SK-N-SH (cell line): ENCODE measurements around the gene TERF2IP. TPM values are rescaled to one million over a fixed set of nuclear protein-coding genes. Genes with fewer than 3 reads are reported as not detected.

ENCODE experiments used
- CTCF ChIA-PET: fragments of 300-600, 350-600 bp; formaldehyde crosslinking; extraction: SDS; loops from one replicate; lab custom pipeline; 2021; lab: Yijun Ruan, JAX
- POLR2A ChIA-PET: fragments of 350-600 bp; sonication (Branson Sonifier 250); formaldehyde crosslinking; extraction: SDS; loops from one replicate; lab custom pipeline; 2020; ENCODE audit warnings: antibody characterized with exemption, inconsistent platforms; lab: Yijun Ruan, JAX
- DNase-seq: peaks from one replicate; pipeline ENCODE4 v3.0.0; 2012
- H2AFZ ChIP-seq: fragments of 200-600 bp; sonication (generic); 2 replicates; pipeline ENCODE4 v1.8.1; 2016; ENCODE audit warnings: antibody characterized with exemption, mild to moderate bottlenecking, low read depth
- H3F3A ChIP-seq: fragments of 200-600 bp; sonication (generic); replicated peaks from 2 replicates; pipeline ENCODE3; 2016; ENCODE audit warnings: antibody characterized with exemption, mild to moderate bottlenecking; ENCODE audit not compliant: insufficient read depth
- H3K27ac ChIP-seq, 2 experiments: fragments of 200-500 bp in 1 of 2; fragments of 200-600 bp in 1 of 2; sonication (Bioruptor generic) in 1 of 2; sonication (generic), shearing (Covaris generic) in 1 of 2; 2 replicates each; pipeline versions ENCODE4 v1.5.1 to v1.6.1; 2014 to 2016; ENCODE audit warnings: low read depth in 2 of 2, inconsistent platforms in 1 of 2, low read length in 1 of 2, mild to moderate bottlenecking in 1 of 2, mixed read lengths in 1 of 2
- H3K27me3 ChIP-seq: fragments of 200-600 bp; sonication (generic), shearing (Covaris generic); 2 replicates; pipeline ENCODE4 v1.6.1; 2016; ENCODE audit warnings: mixed run types; ENCODE audit not compliant: insufficient read depth
- H3K36me3 ChIP-seq, 2 experiments: fragments of 200-500 bp in 1 of 2; fragments of 200-600 bp in 1 of 2; sonication (Bioruptor generic) in 1 of 2; sonication (generic) in 1 of 2; replicated peaks in 1 of 2; 2 replicates each; pipeline versions ENCODE3 to v1.5.1; 2014 to 2016; ENCODE audit warnings: low read length in 1 of 2, mild to moderate bottlenecking in 1 of 2; ENCODE audit not compliant: insufficient read depth in 2 of 2, control insufficient read depth in 1 of 2
- H3K4me1 ChIP-seq, 2 experiments: fragments of 200-500 bp in 1 of 2; fragments of 200-600 bp in 1 of 2; sonication (Bioruptor generic) in 1 of 2; sonication (generic), shearing (Covaris generic) in 1 of 2; 2 replicates each; pipeline versions ENCODE4 v1.5.1 to v1.6.1; 2014 to 2016; ENCODE audit warnings: low read depth in 1 of 2, low read length in 1 of 2, mixed run types in 1 of 2; ENCODE audit not compliant: insufficient read depth in 2 of 2, control insufficient read depth in 1 of 2
- H3K4me2 ChIP-seq: fragments of 200-600 bp; sonication (generic), shearing (Covaris generic); 2 replicates; pipeline ENCODE4 v1.6.1; 2017; ENCODE audit warnings: mixed run types
- H3K4me3 ChIP-seq, 2 experiments: fragments of 200-500 bp in 1 of 2; fragments of 200-600 bp in 1 of 2; sonication (Bioruptor generic) in 1 of 2; sonication (generic), shearing (Covaris generic) in 1 of 2; 2 replicates each; pipeline versions ENCODE4 v1.5.1 to v1.8.1; 2014 to 2016; ENCODE audit warnings: low read depth in 2 of 2, inconsistent platforms in 1 of 2, low read length in 1 of 2, mild to moderate bottlenecking in 1 of 2, mixed read lengths in 1 of 2, moderate library complexity in 1 of 2
- H3K79me2 ChIP-seq: fragments of 200-600 bp; sonication (generic); 2 replicates; pipeline ENCODE4 v1.8.1; 2017; ENCODE audit warnings: mild to moderate bottlenecking; ENCODE audit not compliant: insufficient read depth
- H3K9ac ChIP-seq: fragments of 200-600 bp; sonication (generic); 2 replicates; pipeline ENCODE4 v1.6.1; 2017; ENCODE audit warnings: mixed run types
- H3K9me2 ChIP-seq: fragments of 200-600 bp; sonication (generic); 2 replicates; pipeline ENCODE4 v1.6.1; 2017; ENCODE audit warnings: mixed run types
- H3K9me3 ChIP-seq: fragments of 200-600 bp; sonication (generic); 2 replicates; pipeline ENCODE4 v1.6.1; 2017; ENCODE audit warnings: mixed run types, mild to moderate bottlenecking, moderate library complexity
- H4K20me1 ChIP-seq: fragments of 200-600 bp; sonication (generic); 2 replicates; pipeline ENCODE4 v1.6.1; 2017; ENCODE audit warnings: mild to moderate bottlenecking, mixed run types; ENCODE audit not compliant: insufficient read depth
- CHD2 ChIP-seq: fragments of 150-350 bp; IDR thresholded peaks from 2 replicates; pipeline ENCODE4 v1.6.1; 2018; ENCODE audit warnings: low read length; ENCODE audit not compliant: partially characterized antibody
- CTCF ChIP-seq: fragments of 200-600 bp; sonication (generic); IDR thresholded peaks from 2 replicates; pipeline ENCODE4 v1.6.1; 2017; ENCODE audit warnings: antibody characterized with exemption, mild to moderate bottlenecking, moderate library complexity
- EP300 ChIP-seq, 2 experiments: IDR thresholded peaks; 2 replicates each; pipeline versions ENCODE4 v1.4.0 to v1.6.1; 2012; ENCODE audit warnings: borderline replicate concordance in 1 of 2, low read depth in 1 of 2, low read length in 1 of 2
- EZH2phosphoT487 ChIP-seq: fragments of 200-600 bp; sonication (generic); IDR thresholded peaks from 2 replicates; pipeline ENCODE4 v1.6.1; 2017; ENCODE audit warnings: low read depth, mixed run types, mild to moderate bottlenecking, antibody characterized with exemption, moderate library complexity, borderline replicate concordance
- FOXM1 ChIP-seq: IDR thresholded peaks from 2 replicates; pipeline ENCODE4 v1.4.0; 2012; ENCODE audit warnings: low read depth, mild to moderate bottlenecking
- GATA2 ChIP-seq: sonication (generic); formaldehyde crosslinking; IDR thresholded peaks from 2 replicates; pipeline ENCODE4 v1.5.0; 2020; ENCODE audit warnings: mild to moderate bottlenecking, missing genetic modification reagents
- IRF3 ChIP-seq: fragments of 150-350 bp; IDR thresholded peaks from 2 replicates; pipeline ENCODE4 v1.6.1; 2016; ENCODE audit warnings: mild to moderate bottlenecking, low read depth, low read length
- MEF2A ChIP-seq: IDR thresholded peaks from 2 replicates; pipeline ENCODE4 v1.4.0; 2012; ENCODE audit warnings: low read depth, borderline replicate concordance
- MXI1 ChIP-seq: IDR thresholded peaks from 2 replicates; pipeline ENCODE4 v1.6.1; 2012; ENCODE audit warnings: mild to moderate bottlenecking, low read depth, low read length, improper control_type of control experiment
- NFIC ChIP-seq: IDR thresholded peaks from 2 replicates; pipeline ENCODE4 v1.4.0; 2012; ENCODE audit warnings: borderline replicate concordance
- NRF1 ChIP-seq: IDR thresholded peaks from 2 replicates; pipeline ENCODE4 v1.6.1; 2012; ENCODE audit warnings: low read depth, mild to moderate bottlenecking, low read length
- PBX3 ChIP-seq: IDR thresholded peaks from 2 replicates; pipeline ENCODE4; 2012
- POLR2AphosphoS5 ChIP-seq: IDR thresholded peaks from 2 replicates; pipeline ENCODE4 v1.6.1; 2012; ENCODE audit warnings: low read depth, low read length
- RCOR1 ChIP-seq: fragments of 150-350 bp; IDR thresholded peaks from 2 replicates; pipeline ENCODE4 v1.6.1; 2017; ENCODE audit warnings: antibody characterized with exemption, low read length
- RXRA ChIP-seq: IDR thresholded peaks from 2 replicates; pipeline ENCODE4 v1.4.0; 2012; ENCODE audit warnings: low read depth, mild to moderate bottlenecking, borderline replicate concordance
- TAF1 ChIP-seq: IDR thresholded peaks from 2 replicates; pipeline ENCODE4 v1.6.1; 2012; ENCODE audit warnings: low read depth, mild to moderate bottlenecking, low read length, moderate library complexity, borderline replicate concordance
- TCF12 ChIP-seq: IDR thresholded peaks from 2 replicates; pipeline ENCODE4 v1.4.0; 2012
- USF2 ChIP-seq: fragments of 150-350 bp; IDR thresholded peaks from 2 replicates; pipeline ENCODE4 v1.6.1; 2017; ENCODE audit warnings: antibody characterized with exemption, low read length, low read depth, borderline replicate concordance
- ZBTB33 ChIP-seq: IDR thresholded peaks from 2 replicates; pipeline ENCODE4 v1.4.0; 2012; ENCODE audit warnings: low read depth, borderline replicate concordance
- WGBS: methylation state at CpG from one replicate; pipeline ENCODE4 v1.1.6; 2017; ENCODE audit warnings: low lambda C conversion rate; 5-methylcytosine and 5-hydroxymethylcytosine counted together
- polyA plus RNA-seq, 3 experiments: library from polyadenylated mRNA; depleted of rRNA; stranded (reverse); fragments of >200 nt; gene quantifications; 2 replicates each; pipeline ENCODE4 v1.2.3, GENCODE V29; 2012

Gene TERF2IP
- polyA plus RNA-seq, 1 of the 3 experiments (the other 2 are of a cell fraction), result 32.0 TPM

- no peaks in the 10 kb centered on the region for H3F3A ChIP-seq
- 87% methylated on average over 8 of the region's 8 CpGs for WGBS
- H3K27ac ChIP-seq, result no peak overlapping the region
- no peaks in the 10 kb centered on the region for H3K4me1 ChIP-seq
- peaks cover 68 to 84% of the 10 kb centered on the region in 2 experiments for H3K36me3 ChIP-seq
- no peak overlapping the region for H3K9ac ChIP-seq
- ChIA-PET POLR2A (interaction anchor here (1.5 kb wide), 1 partner anchor 10 kb away, joined by 4 read pairs; the partner anchor contains the start of gene ADAT1), CTCF (interaction anchor here (2.4 kb wide), 1 partner anchor 11 kb away, joined by 9 read pairs; no protein-coding TSS in a partner anchor)
- no peak for DNase-seq
- no peak overlapping the region for H3K4me3 ChIP-seq
- no peak overlapping the region for H3K4me2 ChIP-seq
- no peak for TF ChIP-seq USF2
- TF ChIP-seq GATA2 (CRISPR knock-in tag), result no peak
- no peak for TF ChIP-seq TCF12
- TF ChIP-seq MXI1, result no peak
- TF ChIP-seq MEF2A, result no peak
- TF ChIP-seq CTCF, result no peak
- TF ChIP-seq ZBTB33, result no peak
- no peak for TF ChIP-seq TAF1
- TF ChIP-seq NRF1, result no peak
- no peak for TF ChIP-seq NFIC
- no peaks in the 10 kb centered on the region for H3K9me3 ChIP-seq
- H4K20me1 ChIP-seq, result no peaks in the 10 kb centered on the region
- no peaks in the 10 kb centered on the region for H3K9me2 ChIP-seq
- H3K27me3 ChIP-seq, result no peaks in the 10 kb centered on the region
- H2AFZ ChIP-seq, result no peak overlapping the region
- H3K79me2 ChIP-seq, result no peaks in the 10 kb centered on the region
These were observed 14.7 kb upstream of the TERF2IP start for GRCh38 chr16:75632857-75633256.

- H3K9me3 ChIP-seq, result no peaks in the 10 kb centered on the region
- H3K27ac ChIP-seq, result no peak overlapping the region
- H2AFZ ChIP-seq, result no peak overlapping the region
- no peaks in the 10 kb centered on the region for H3K9me2 ChIP-seq
- no peaks in the 10 kb centered on the region for H3K4me1 ChIP-seq
- no peak overlapping the region for H3K4me3 ChIP-seq
- no peak for DNase-seq
- no peaks in the 10 kb centered on the region for H4K20me1 ChIP-seq
- no peak overlapping the region for H3K9ac ChIP-seq
- ChIA-PET POLR2A (no interaction called here), CTCF (no interaction called here)
- no peaks in the 10 kb centered on the region for H3F3A ChIP-seq
- TF ChIP-seq NRF1 (no peak), FOXM1 (no peak), RXRA (no peak), TAF1 (no peak), POLR2AphosphoS5 (no peak), IRF3 (no peak), GATA2 (CRISPR knock-in tag) (no peak), RCOR1 (no peak), EP300 (IDR thresholded peaks at IDR 0.05; ENCODE audit: borderline replicate concordance in 1 of 2, low read depth in 1 of 2, low read length in 1 of 2) (no peak), CHD2 (no peak), PBX3 (no peak), EZH2phosphoT487 (no peak)
- H3K79me2 ChIP-seq, result peaks cover 15% of the 10 kb centered on the region; the same call in 1 of the 2 replicates
- H3K36me3 ChIP-seq, result peaks cover 73 to 74% of the 10 kb centered on the region in 2 experiments
- 74% methylated on average over 3 of the region's 3 CpGs for WGBS
- H3K27me3 ChIP-seq, result no peaks in the 10 kb centered on the region
- no peak overlapping the region for H3K4me2 ChIP-seq
These were observed 12.5 kb upstream of the TERF2IP start for GRCh38 chr16:75635036-75635435.
